Astrocyte (in vitro differentiated cells and primary cell): Measurements from ENCODE around the gene SENP1.

Experiments used
- EZH2 ChIP-seq: IDR thresholded peaks from 2 replicates; pipeline ENCODE4 v1.6.1; 2012; ENCODE audit warnings: mild to moderate bottlenecking, low read length, inconsistent platforms; ENCODE audit not compliant: insufficient read depth
- TF ChIP-seq, protein P1 (sequence below): IDR thresholded peaks from 2 replicates; pipeline ENCODE4 v1.5.1; 2011; ENCODE audit warnings: low read depth, mild to moderate bottlenecking, inconsistent platforms, low read length, moderate library complexity; ENCODE audit not compliant: insufficient read depth

DNA sequence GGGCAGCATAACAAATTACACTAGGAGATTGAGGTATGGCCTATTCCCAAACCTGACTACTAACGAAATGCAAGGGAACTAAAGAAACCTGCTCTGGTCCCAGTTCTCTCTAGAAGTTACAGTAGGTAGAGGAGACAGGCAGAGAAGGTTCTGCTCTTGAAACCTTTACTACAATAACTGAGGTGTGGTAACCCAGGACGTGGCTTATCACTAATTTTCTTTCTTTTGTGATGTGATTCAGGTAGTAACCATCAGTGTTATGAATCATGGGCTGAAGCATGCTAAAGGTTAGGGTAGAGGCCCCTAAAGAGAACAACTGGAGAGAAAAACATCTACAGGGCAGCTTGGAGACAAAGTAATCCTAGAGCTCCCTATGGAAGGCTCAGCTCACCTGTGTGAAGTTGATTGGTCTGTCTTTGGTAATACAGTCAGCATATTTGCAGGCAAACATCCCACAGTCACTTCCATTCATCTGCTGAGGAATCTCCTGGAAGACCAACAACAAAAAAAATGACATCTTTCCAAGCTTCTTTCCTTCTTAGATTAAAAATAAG lies 59.8 kb downstream of the SENP1 start:
- TF ChIP-seq, protein P1, sequence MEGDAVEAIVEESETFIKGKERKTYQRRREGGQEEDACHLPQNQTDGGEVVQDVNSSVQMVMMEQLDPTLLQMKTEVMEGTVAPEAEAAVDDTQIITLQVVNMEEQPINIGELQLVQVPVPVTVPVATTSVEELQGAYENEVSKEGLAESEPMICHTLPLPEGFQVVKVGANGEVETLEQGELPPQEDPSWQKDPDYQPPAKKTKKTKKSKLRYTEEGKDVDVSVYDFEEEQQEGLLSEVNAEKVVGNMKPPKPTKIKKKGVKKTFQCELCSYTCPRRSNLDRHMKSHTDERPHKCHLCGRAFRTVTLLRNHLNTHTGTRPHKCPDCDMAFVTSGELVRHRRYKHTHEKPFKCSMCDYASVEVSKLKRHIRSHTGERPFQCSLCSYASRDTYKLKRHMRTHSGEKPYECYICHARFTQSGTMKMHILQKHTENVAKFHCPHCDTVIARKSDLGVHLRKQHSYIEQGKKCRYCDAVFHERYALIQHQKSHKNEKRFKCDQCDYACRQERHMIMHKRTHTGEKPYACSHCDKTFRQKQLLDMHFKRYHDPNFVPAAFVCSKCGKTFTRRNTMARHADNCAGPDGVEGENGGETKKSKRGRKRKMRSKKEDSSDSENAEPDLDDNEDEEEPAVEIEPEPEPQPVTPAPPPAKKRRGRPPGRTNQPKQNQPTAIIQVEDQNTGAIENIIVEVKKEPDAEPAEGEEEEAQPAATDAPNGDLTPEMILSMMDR = no peak
- no peak for TF ChIP-seq EZH2
